ENCODE measurements around the gene NUCKS1.

DNA sequence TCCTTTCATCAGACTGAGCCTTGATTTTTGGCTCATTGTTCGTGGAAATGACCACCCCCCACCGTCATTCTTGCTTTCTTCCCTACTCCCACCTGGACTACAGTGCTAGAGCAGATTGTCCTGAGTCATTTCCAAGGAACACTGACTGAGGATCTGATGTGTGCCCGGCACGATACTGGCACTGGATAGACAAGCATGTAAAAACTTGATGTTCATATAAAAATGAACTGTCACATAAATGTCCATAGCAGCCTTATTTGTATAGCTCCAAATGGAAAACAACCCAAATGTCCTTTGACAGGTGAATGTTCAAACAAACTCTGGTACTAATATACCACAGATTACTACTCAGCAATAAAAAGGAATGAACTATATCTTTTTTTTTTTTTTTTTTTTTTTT is 51.1 kb downstream of the NUCKS1 start:
- TF ChIP-seq, protein P1, sequence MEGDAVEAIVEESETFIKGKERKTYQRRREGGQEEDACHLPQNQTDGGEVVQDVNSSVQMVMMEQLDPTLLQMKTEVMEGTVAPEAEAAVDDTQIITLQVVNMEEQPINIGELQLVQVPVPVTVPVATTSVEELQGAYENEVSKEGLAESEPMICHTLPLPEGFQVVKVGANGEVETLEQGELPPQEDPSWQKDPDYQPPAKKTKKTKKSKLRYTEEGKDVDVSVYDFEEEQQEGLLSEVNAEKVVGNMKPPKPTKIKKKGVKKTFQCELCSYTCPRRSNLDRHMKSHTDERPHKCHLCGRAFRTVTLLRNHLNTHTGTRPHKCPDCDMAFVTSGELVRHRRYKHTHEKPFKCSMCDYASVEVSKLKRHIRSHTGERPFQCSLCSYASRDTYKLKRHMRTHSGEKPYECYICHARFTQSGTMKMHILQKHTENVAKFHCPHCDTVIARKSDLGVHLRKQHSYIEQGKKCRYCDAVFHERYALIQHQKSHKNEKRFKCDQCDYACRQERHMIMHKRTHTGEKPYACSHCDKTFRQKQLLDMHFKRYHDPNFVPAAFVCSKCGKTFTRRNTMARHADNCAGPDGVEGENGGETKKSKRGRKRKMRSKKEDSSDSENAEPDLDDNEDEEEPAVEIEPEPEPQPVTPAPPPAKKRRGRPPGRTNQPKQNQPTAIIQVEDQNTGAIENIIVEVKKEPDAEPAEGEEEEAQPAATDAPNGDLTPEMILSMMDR (conservative IDR thresholded peaks at IDR 0.05; ENCODE audit: low read depth, low read length): no peak
- no peak for TF ChIP-seq EZH2 (IDR thresholded peaks at IDR 0.05; ENCODE audit: low read length, unreplicated experiment)

Data from PC-3 (cell line).